ENCODE data around the gene RILPL2.
"Not testable (repeated sequence)": the region's sequence is repeated elsewhere in the genome, so short reads cannot be mapped to it uniquely, and the experiment has no call there.

Gene RILPL2

GRCh38 chr12:123436017-123436964 lies at the start of gene RILPL2:
TSS of gene RILPL2 (minus strand) at chr12:123436684. CDS start at chr12:123436420, 264 bp downstream.
- peak; percentile 95 for DNase-seq

DNA sequence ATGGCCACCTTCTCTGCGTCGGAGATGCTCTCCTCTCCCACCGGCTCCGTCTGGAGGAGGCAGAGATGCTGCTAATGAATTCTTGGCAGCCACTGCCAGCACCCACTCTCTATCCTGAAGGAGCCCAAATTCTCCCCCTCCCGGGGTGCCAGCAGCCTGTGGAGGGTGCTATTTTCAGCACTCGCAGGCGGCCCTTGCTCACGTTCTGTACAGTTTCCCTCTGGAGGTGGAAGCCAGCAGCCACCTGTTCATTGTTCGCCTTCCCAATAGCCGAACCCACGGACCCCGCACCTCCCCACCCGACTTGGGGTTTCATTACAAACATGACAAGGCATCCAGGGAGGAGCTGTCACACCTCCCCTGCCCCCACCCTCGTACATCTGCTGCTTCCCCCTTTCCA lies 49.3 kb upstream of the RILPL2 start:
- DNase-seq = no peak

GRCh38 chr12:123483602-123484248 lies 47.2 kb upstream of the RILPL2 start:
- DNase-seq = no peak

GRCh38 chr12:123482876-123483275 lies 46.4 kb upstream of the RILPL2 start:
- DNase-seq = no peak

DNA sequence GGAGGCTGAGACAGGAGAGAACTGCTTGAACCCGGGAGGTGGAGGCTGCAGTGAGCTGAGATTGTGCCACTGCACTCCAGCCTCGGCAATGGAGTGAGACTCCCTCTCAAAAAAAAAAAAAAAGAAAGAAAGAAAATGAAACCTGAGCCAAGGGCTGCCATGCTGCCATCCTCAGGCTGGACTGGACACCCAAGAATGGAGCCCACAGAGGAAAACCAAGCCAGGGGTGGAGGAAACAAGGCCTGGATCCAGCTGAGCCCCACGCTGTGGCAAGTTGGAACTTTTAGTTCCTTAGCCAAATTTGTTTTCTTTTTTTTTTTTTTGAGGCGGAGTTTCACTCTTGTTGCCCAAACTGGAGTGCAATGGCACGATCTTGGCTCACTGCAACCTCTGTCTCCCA lies 44.8 kb upstream of the RILPL2 start:
- DNase-seq = not testable (repeated sequence)

DNA sequence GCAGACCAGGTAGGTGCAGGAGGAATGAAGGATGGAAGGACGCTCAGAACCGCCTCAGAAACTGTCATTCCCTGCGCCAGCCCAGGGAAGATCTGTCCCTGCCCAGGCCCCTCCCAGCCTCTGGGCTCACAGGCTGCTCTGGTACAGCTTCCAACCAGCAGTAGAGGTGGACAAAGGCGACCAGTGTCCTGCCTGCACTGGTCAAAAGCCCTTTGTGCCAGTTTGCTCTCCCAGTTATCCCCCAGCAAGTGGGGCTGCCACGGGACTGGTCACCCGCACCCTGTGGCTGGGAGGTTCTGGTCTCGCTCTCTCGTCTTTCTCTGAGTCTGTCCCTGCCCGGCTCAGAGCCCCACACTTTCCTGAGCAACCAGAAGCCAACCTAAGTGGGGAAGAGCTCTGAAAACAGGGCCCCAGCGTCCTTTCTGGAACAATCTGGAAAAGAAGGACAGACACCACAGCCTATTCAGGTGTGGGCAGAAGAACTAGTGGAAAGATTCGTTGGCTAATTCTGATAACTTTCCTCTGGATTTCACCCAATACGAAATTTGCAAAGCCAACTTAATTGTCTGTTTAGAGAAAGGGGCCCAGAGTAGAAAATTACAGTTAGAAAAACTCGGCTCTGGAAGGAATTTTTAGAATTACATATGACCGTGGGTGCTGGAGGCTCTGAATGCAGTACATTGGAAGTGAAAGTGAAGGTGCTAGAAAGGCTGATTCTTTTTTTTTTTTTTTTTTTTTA lies 43.1 kb upstream of the RILPL2 start:
- DNase-seq = no peak

GRCh38 chr12:123478762-123479161 lies 42.3 kb upstream of the RILPL2 start:
- no peak for DNase-seq

DNA sequence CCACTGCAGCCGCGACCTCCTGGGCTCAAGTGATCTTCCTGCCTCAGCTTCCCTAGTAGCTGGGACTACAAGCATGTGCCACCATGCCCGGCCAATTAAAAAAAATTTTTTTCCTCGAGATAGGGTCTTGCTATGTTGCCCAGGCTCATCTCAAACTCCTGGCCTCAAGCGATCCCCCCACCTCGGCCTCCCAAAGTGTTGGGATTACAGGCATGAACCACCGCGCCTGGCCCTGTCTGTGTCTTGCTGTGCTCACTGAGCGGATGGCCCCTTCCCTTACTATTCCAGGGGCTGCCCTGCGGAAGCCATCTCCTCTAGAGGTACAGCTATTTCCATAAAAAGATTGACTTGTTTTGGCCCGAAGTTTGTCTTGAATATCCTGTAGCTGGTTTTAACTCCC lies 41.6 kb upstream of the RILPL2 start:
- DNase-seq = no peak

- DNase-seq = no peak
These were observed 38.8 kb upstream of the RILPL2 start for GRCh38 chr12:123475246-123475703.

DNA sequence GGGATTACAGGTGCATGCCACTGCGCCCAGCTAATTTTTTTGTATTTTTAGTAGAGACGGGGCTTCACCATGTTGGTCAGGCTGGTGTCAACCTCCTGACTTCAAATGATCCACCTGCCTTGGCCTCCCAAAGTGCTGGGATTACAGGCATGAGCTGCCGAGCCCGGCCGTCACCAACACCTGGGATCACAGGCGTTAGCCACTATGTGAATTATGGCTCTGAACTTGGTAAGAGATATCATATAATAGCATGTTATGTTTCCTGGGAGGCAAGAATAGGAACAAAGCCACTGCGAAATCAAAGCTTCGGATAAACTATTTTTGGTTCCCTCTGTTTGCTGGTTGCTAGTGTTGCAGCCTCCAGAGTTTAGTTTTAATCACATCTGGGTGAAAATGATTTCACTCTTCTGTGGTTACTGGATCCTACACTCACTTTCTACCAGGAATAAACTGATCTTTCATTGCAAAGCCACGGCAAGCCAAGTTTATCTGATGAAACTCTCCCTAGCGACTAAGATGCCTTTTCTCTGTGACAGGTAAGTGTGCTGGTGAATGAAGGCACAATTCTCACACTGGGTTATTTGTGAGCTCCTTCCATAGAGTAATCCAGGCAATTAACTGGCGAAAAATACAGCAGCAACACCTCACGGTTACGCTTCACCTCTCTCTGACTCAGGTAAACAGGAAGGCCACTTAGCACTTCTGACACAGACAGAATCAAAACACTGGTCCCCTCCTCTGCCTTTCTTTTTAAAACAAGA lies 38.2 kb upstream of the RILPL2 start:
- no peak for DNase-seq

DNA sequence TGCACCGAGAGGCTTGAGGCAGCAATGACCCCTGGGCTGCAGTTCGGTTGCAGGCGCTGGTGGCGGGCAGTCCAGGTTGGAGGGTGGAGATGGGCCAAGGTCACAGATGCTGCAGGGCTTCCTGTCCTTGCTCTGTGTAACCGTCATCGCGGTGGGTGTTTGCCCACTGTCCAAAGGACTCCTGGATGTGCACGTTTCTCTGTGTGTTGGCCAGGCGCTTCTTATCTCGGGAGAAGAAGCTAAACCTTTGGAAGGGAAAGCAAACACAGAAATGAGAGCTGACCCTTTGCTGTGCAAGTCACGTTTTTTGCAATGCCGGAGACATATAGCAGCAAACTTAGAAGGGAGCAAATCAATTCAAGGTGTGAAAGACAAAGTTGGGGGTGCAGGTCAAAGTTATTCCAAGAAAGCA lies 36.0 kb upstream of the RILPL2 start:
- no peak for DNase-seq

- no peak for DNase-seq
These were observed 35.0 kb upstream of the RILPL2 start for GRCh38 chr12:123471374-123472068.

DNA sequence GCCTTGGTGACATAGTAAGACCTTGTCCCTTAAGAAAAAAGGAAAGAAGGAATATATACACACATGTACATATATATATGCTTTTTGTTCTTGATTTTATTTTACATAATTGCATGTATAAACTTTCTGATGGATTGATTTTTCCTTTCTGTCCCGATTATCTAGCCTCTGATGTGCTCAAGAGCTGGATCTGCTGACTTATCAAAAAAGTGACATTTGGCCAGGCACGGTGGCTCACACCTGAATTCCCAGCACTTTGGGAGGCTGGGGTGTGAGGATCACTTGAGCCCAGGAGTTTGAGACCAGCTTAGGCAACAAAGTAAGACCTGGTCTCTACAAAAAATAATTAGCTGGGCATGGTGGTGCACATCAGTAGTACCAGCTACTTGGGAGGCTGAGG lies 33.5 kb upstream of the RILPL2 start:
- no peak for DNase-seq

GRCh38 chr12:123468786-123469185 lies 32.3 kb upstream of the RILPL2 start:
- no peak for DNase-seq

GRCh38 chr12:123465084-123465483 lies 28.6 kb upstream of the RILPL2 start:
- DNase-seq = no peak

GRCh38 chr12:123463174-123463573 lies 26.7 kb upstream of the RILPL2 start:
- not testable (repeated sequence) for DNase-seq

- DNase-seq = peak; percentile 81
These were observed 21.7 kb upstream of the RILPL2 start, which contains the start of gene SNRNP35 for GRCh38 chr12:123457980-123458779. TSS of gene SNRNP35 (plus strand) at chr12:123458139. CDS start at chr12:123465541, 7,402 bp downstream.

DNA sequence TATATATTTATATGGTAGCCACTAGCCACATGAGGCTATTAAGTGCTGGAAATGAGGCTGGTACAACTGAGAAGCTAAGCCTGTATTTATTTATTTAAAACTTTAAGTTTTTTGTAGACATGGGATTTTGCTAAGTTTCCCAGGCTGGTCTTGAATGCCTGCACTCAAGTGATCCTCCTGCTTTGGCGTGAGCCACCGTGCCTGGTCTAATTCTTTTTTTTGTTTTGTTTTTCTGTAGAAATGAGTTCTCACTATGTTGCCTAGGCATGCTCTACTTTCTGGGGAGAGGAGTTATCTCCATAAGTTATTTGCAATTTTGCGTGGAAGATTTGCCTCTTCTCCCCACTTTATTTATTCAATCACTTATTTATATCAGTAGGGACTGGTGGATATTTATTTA lies 16.7 kb upstream of the RILPL2 start:
- DNase-seq = no peak

- DNase-seq = not testable (repeated sequence)
These were observed 15.7 kb upstream of the RILPL2 start for GRCh38 chr12:123452276-123452550.

DNA sequence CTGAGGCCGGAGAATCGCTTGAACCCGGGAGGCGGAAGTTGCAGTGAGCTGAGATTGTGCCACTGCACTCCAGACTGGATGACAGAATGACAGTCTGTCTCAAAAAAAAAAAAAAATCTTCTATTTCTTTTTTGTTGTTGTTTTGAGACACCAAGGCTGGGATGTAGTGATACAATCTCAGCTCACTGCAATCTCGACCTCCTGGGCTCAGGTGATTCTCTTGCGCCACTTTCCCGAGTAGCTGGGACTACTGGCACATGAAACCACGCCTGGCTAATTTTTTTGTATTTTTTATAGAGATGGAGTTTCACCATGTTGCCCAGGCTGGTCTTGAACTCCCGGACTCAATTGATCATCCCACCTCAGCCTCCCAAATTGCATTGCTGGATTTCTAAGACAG lies 14.2 kb upstream of the RILPL2 start:
- no peak for DNase-seq

DNA sequence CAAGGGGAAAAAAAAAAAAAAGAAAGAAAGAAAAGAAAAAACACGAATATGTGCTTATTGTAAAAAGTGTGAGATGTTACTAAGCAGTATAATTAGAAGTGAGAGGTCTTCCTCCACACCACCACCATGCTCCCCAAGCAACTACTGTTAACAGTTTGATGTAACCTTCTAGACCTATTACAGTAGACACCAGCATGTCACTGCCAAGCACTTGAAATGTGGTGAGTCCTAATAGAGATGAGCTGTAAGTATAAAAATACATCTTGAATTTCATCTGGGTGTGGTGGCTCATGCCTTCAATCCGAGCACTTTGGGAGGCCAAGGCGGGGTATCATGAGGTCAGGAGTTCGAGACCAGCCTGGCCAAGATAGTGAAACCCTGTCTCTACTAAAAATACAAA lies 13.4 kb upstream of the RILPL2 start:
- no peak for DNase-seq
